ENCODE measurements around the gene NPM3. TPM values are rescaled to one million over a fixed set of nuclear protein-coding genes. Genes with fewer than 3 reads are reported as not detected.
A peak's percentile ranks its signal among the peaks of the same experiment; 100 is the strongest.

NPM3 gene
- total and polyA plus RNA-seq, 2 of the 13 experiments (the other 11 are each of a cell fraction or from before 2014, with no cell fraction given): 47.6 to 129 TPM

DNA sequence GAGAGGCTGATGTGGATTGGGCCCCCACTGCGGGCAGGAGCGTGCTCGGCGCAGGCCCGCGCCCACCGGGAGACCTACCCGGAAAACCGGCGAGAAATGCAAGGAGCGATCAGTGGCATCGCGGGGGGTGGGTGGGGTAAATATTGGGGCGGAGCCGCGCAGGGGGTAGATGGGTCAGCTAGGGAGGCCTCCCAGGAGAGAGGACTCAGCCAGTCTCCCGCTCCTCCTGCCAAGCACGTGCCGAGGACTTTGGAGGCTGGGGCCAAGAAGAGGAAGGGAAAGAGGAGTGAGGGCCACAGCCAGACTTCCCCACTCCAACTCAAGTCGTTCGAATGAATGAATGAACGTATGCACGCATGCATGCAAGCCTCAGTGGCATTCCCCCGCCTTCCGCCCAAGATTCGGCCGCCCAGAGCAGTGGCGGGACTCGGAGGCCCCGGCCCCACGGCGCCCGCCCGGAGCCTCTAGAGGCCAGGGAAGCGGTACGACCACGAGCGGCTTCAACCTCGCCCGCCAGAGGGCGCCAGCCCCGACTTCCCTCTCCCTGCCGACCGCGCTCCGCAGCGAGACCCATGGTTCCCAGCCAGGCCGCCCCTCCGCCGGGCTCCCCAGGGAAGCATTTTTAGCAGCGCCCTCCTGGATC is 3.6 kb downstream of the NPM3 start:
- ChIA-PET CTCF (ENCODE audit: low intra/inter-chr PET ratio, low total read pairs) (interaction anchor here (4.0 kb wide), 1 partner anchor 177 kb away, joined by 28 read pairs; no protein-coding TSS in a partner anchor), POLR2A (no interaction called here)
- 80% methylated on average over 33 of the region's 51 CpGs for WGBS (ENCODE audit: low lambda C conversion rate)
- no peak for FAIRE-seq
- in situ Hi-C loops (cut with HindIII; ENCODE audit: extremely low pct_ligation_motif_present, low pct_unique_long_range_greater_than_20kb): loop anchor here (5.0 kb wide), 2 partner anchors 177 to 567 kb away; no protein-coding TSS in a partner anchor
- Histone ChIP-seq H3K36me3 (replicated peaks in 1 of 2; ENCODE audit: control insufficient read depth in 1 of 2, insufficient read depth in 2 of 2, low read length in 2 of 2) (no peaks in the 10 kb centered on the region; a peak in 1 of 5 replicates), H3K4me2 (ENCODE audit: low read depth, low read length) (peak overlapping the region; percentile 75), H3K4me1 (ENCODE audit: insufficient read depth, low read length) (peaks cover 58% of the 10 kb centered on the region), H3K27me3 (ENCODE audit: control insufficient read depth in 1 of 2, insufficient read depth in 2 of 2, low read length in 2 of 2) (peaks cover 5 to 12% of the 10 kb centered on the region in 2 experiments), H3K9ac (ENCODE audit: insufficient read depth, low read depth, low read length) (no peak overlapping the region), H4K20me1 (ENCODE audit: insufficient read depth, low read length) (peaks cover 5% of the 10 kb centered on the region; the same call in 1 of the 2 replicates), H2AFZ (ENCODE audit: low read length) (no peak overlapping the region), H3K9me3 (ENCODE audit: low read length) (no peaks in the 10 kb centered on the region), H3K27ac (ENCODE audit: extremely low read length, insufficient read depth, low read length) (no peak overlapping the region), H3K79me2 (ENCODE audit: insufficient read depth, low read length) (peaks cover 9% of the 10 kb centered on the region), H3K4me3 (replicated peaks in 1 of 3; ENCODE audit: insufficient read depth in 1 of 3, low read depth in 2 of 3, low read length in 3 of 3) (peak overlapping the region in 2 of 3 experiments; percentile 31 to 76; a peak in 3 of 6 replicates)
- BruUV-seq (replicated peaks): no TSS peak
- intact Hi-C loops (cut with micrococcal nuclease; ENCODE audit: unreplicated experiment): loop anchor here (2.0 kb wide), 1 partner anchor 565 kb away; no protein-coding TSS in a partner anchor
- no peak for DNase-seq (ENCODE audit: low spot score)
- peak; percentile 43 for ATAC-seq
- TF ChIP-seq ZBTB7B (CRISPR knock-in tag; IDR thresholded peaks at IDR 0.05): peak; percentile 35; the same call in 1 of the 2 replicates
- no peak for TF ChIP-seq U2AF2 (IDR thresholded peaks at IDR 0.05; ENCODE audit: low read depth, low read length)
- no peak for TF ChIP-seq ZBTB20 (CRISPR knock-in tag; IDR thresholded peaks at IDR 0.05; ENCODE audit: borderline replicate concordance, low read depth)
- no peak for TF ChIP-seq KLF12 (CRISPR knock-in tag; IDR thresholded peaks at IDR 0.05; ENCODE audit: borderline replicate concordance)
- TF ChIP-seq, protein P1, sequence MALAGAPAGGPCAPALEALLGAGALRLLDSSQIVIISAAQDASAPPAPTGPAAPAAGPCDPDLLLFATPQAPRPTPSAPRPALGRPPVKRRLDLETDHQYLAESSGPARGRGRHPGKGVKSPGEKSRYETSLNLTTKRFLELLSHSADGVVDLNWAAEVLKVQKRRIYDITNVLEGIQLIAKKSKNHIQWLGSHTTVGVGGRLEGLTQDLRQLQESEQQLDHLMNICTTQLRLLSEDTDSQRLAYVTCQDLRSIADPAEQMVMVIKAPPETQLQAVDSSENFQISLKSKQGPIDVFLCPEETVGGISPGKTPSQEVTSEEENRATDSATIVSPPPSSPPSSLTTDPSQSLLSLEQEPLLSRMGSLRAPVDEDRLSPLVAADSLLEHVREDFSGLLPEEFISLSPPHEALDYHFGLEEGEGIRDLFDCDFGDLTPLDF (CRISPR knock-in tag; IDR thresholded peaks at IDR 0.05): no peak
- TF ChIP-seq MTF1 (CRISPR knock-in tag; IDR thresholded peaks at IDR 0.05): no peak
- TF ChIP-seq ZNF550 (CRISPR knock-in tag; IDR thresholded peaks at IDR 0.05; ENCODE audit: borderline replicate concordance): no peak
- TF ChIP-seq, protein P2, sequence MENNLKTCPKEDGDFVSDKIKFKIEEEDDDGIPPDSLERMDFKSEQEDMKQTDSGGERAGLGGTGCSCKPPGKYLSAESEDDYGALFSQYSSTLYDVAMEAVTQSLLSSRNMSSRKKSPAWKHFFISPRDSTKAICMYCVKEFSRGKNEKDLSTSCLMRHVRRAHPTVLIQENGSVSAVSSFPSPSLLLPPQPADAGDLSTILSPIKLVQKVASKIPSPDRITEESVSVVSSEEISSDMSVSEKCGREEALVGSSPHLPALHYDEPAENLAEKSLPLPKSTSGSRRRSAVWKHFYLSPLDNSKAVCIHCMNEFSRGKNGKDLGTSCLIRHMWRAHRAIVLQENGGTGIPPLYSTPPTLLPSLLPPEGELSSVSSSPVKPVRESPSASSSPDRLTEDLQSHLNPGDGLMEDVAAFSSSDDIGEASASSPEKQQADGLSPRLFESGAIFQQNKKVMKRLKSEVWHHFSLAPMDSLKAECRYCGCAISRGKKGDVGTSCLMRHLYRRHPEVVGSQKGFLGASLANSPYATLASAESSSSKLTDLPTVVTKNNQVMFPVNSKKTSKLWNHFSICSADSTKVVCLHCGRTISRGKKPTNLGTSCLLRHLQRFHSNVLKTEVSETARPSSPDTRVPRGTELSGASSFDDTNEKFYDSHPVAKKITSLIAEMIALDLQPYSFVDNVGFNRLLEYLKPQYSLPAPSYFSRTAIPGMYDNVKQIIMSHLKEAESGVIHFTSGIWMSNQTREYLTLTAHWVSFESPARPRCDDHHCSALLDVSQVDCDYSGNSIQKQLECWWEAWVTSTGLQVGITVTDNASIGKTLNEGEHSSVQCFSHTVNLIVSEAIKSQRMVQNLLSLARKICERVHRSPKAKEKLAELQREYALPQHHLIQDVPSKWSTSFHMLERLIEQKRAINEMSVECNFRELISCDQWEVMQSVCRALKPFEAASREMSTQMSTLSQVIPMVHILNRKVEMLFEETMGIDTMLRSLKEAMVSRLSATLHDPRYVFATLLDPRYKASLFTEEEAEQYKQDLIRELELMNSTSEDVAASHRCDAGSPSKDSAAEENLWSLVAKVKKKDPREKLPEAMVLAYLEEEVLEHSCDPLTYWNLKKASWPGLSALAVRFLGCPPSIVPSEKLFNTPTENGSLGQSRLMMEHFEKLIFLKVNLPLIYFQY (CRISPR knock-in tag; IDR thresholded peaks at IDR 0.05; ENCODE audit: borderline replicate concordance): no peak
- TF ChIP-seq NR2F1 (CRISPR knock-in tag; IDR thresholded peaks at IDR 0.05): no peak
- no peak for TF ChIP-seq CBFB (CRISPR knock-in tag; IDR thresholded peaks at IDR 0.05)
- TF ChIP-seq ZKSCAN8 (CRISPR knock-in tag; IDR thresholded peaks at IDR 0.05; ENCODE audit: borderline replicate concordance): no peak
- TF ChIP-seq, protein P3, sequence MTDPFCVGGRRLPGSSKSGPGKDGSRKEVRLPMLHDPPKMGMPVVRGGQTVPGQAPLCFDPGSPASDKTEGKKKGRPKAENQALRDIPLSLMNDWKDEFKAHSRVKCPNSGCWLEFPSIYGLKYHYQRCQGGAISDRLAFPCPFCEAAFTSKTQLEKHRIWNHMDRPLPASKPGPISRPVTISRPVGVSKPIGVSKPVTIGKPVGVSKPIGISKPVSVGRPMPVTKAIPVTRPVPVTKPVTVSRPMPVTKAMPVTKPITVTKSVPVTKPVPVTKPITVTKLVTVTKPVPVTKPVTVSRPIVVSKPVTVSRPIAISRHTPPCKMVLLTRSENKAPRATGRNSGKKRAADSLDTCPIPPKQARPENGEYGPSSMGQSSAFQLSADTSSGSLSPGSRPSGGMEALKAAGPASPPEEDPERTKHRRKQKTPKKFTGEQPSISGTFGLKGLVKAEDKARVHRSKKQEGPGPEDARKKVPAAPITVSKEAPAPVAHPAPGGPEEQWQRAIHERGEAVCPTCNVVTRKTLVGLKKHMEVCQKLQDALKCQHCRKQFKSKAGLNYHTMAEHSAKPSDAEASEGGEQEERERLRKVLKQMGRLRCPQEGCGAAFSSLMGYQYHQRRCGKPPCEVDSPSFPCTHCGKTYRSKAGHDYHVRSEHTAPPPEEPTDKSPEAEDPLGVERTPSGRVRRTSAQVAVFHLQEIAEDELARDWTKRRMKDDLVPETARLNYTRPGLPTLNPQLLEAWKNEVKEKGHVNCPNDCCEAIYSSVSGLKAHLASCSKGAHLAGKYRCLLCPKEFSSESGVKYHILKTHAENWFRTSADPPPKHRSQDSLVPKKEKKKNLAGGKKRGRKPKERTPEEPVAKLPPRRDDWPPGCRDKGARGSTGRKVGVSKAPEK (CRISPR knock-in tag; IDR thresholded peaks at IDR 0.05; ENCODE audit: borderline replicate concordance): no peak
- TF ChIP-seq KAT8 (CRISPR knock-in tag; IDR thresholded peaks at IDR 0.05): no peak
- TF ChIP-seq GABPB1 (CRISPR knock-in tag; IDR thresholded peaks at IDR 0.05): peak; percentile 39; the same call in 1 of the 2 replicates
- TF ChIP-seq ATF7-NPFF (CRISPR knock-in tag; IDR thresholded peaks at IDR 0.05; ENCODE audit: low read depth): no peak

Data from HepG2 (cell line).